ENCODE data around the gene UBA6. TPM values are rescaled to one million over a fixed set of nuclear protein-coding genes. Genes with fewer than 3 reads are reported as not detected.
"Not testable (repeated sequence)": the region's sequence is repeated elsewhere in the genome, so short reads cannot be mapped to it uniquely, and the experiment has no call there.

The UBA6 gene
- total RNA-seq, 1 experiment from 2014 or later: 64.7 TPM

- no peak for DNase-seq (ENCODE audit: extremely low read depth, low read depth)
Measured at GRCh38 chr4:67678612-67679011, 22.3 kb downstream of the UBA6 start.

GRCh38 chr4:67674098-67674497 is 26.9 kb downstream of the UBA6 start:
- DNase-seq (ENCODE audit: extremely low read depth, low read depth): no peak

GRCh38 chr4:67668315-67668714 is 32.6 kb downstream of the UBA6 start:
- DNase-seq (ENCODE audit: extremely low read depth, low read depth): no peak

GRCh38 chr4:67660418-67660817 is 40.5 kb downstream of the UBA6 start:
- no peak for DNase-seq (ENCODE audit: extremely low read depth, low read depth)

- no peak for DNase-seq (ENCODE audit: extremely low read depth, low read depth)
Measured at GRCh38 chr4:67659065-67659464, 41.9 kb downstream of the UBA6 start.

- no peak for DNase-seq (ENCODE audit: extremely low read depth, low read depth)
Measured at GRCh38 chr4:67658302-67658701, 42.7 kb downstream of the UBA6 start.

GRCh38 chr4:67651536-67651935 is 49.4 kb downstream of the UBA6 start:
- DNase-seq (ENCODE audit: extremely low read depth, low read depth): no peak

- no peak for DNase-seq (ENCODE audit: extremely low read depth, low read depth)
Measured at GRCh38 chr4:67638136-67638535, 62.8 kb downstream of the UBA6 start.

- not testable (repeated sequence) for DNase-seq (ENCODE audit: extremely low read depth, low read depth)
Measured at GRCh38 chr4:67636978-67637377, 64.0 kb downstream of the UBA6 start.

- DNase-seq (ENCODE audit: extremely low read depth, low read depth): no peak
Measured at GRCh38 chr4:67635331-67635730, 65.6 kb downstream of the UBA6 start.

GRCh38 chr4:67634741-67635140 is 66.2 kb downstream of the UBA6 start:
- DNase-seq (ENCODE audit: extremely low read depth, low read depth): no peak

GRCh38 chr4:67632492-67632891 is 68.5 kb downstream of the UBA6 start:
- DNase-seq (ENCODE audit: extremely low read depth, low read depth): no peak

GRCh38 chr4:67624939-67625338 is 76.0 kb downstream of the UBA6 start:
- DNase-seq (ENCODE audit: extremely low read depth, low read depth): no peak

- no peak for DNase-seq (ENCODE audit: extremely low read depth, low read depth)
Measured at GRCh38 chr4:67616478-67616877, 84.5 kb downstream of the UBA6 start.

- DNase-seq (ENCODE audit: extremely low read depth, low read depth): no peak
Measured at GRCh38 chr4:67615119-67615518, 85.8 kb downstream of the UBA6 start.

- DNase-seq (ENCODE audit: extremely low read depth, low read depth): no peak
Measured at GRCh38 chr4:67614186-67614585, 86.8 kb downstream of the UBA6 start.

- no peak for DNase-seq (ENCODE audit: extremely low read depth, low read depth)
Measured at GRCh38 chr4:67608027-67608426, 92.9 kb downstream of the UBA6 start.

- no peak for DNase-seq (ENCODE audit: extremely low read depth, low read depth)
Measured at GRCh38 chr4:67604749-67605148, 96.2 kb downstream of the UBA6 start.

GRCh38 chr4:67604029-67604381 is 97.0 kb downstream of the UBA6 start:
- no peak for DNase-seq (ENCODE audit: extremely low read depth, low read depth)

- no peak for DNase-seq (ENCODE audit: extremely low read depth, low read depth)
Measured at GRCh38 chr4:67603310-67604028, 97.5 kb downstream of the UBA6 start.

GRCh38 chr4:67593741-67594175 is 107.2 kb downstream of the UBA6 start:
- no peak for DNase-seq (ENCODE audit: extremely low read depth, low read depth)

GRCh38 chr4:67587156-67587555 is 113.8 kb downstream of the UBA6 start:
- no peak for DNase-seq (ENCODE audit: extremely low read depth, low read depth)

GRCh38 chr4:67584496-67584895 is 116.5 kb downstream of the UBA6 start:
- DNase-seq (ENCODE audit: extremely low read depth, low read depth): no peak

All from NCI-H460 (cell line).